Transverse colon (tissue), 4 donors: ENCODE results near the gene CWC27. TPM values are rescaled to one million over a fixed set of nuclear protein-coding genes. Genes with fewer than 3 reads are reported as not detected.

ENCODE experiments used
- DNase-seq: peaks from one replicate; pipeline ENCODE4 v3.0.0-alpha.2; 2019
- H3K27ac ChIP-seq, 4 donors: fragments of 200-600 bp; sonication (generic); 2 replicates each; pipeline ENCODE4 v1.5.1; 2016 to 2018; ENCODE audit warnings: inconsistent platforms in 4 of 4
- H3K27me3 ChIP-seq: fragments of 200-600 bp; sonication (generic); 2 replicates; pipeline ENCODE4 v1.5.1; 2017; ENCODE audit warnings: inconsistent platforms
- H3K36me3 ChIP-seq, 4 donors: fragments of 200-600 bp; sonication (generic); 2 replicates each; pipeline ENCODE4 v1.5.1; 2017 to 2019; ENCODE audit warnings: inconsistent platforms in 4 of 4
- H3K4me1 ChIP-seq, 4 donors: fragments of 200-600 bp; sonication (generic); 2 replicates each; pipeline ENCODE4 v1.5.1; 2017 to 2020; ENCODE audit warnings: inconsistent platforms in 4 of 4
- H3K4me3 ChIP-seq, 4 donors: fragments of 200-600 bp; sonication (generic); 1 replicate in 1 of 4; 2 replicates in 3 of 4; pipeline versions ENCODE4 v1.5.1 to v1.6.1; 2017 to 2019; ENCODE audit warnings: inconsistent platforms in 4 of 4
- H3K9me3 ChIP-seq, 2 donors: fragments of 200-600 bp; sonication (generic); 2 replicates each; pipeline ENCODE4 v1.5.1; 2017 to 2019; ENCODE audit warnings: inconsistent platforms in 2 of 2
- EP300 ChIP-seq: sonication (generic); formaldehyde crosslinking; IDR thresholded peaks from one replicate; pipeline ENCODE4 v1.6.1; 2017; ENCODE audit warnings: antibody characterized with exemption, low read depth
- POLR2A ChIP-seq: fragments of 450-650 bp; IDR thresholded peaks from one replicate; pipeline ENCODE4 v1.6.1; 2016; ENCODE audit warnings: antibody characterized with exemption, mild to moderate bottlenecking, moderate library complexity
- POLR2AphosphoS5 ChIP-seq, 3 donors: sonication (generic); formaldehyde crosslinking; IDR thresholded peaks; one replicate each; pipeline ENCODE4 v1.6.1; 2016; ENCODE audit warnings: antibody characterized with exemption in 3 of 3
- WGBS, 2 donors: methylation state at CpG; one replicate each; pipeline ENCODE4 v1.1.5; 2018; ENCODE audit warnings: low coverage in 1 of 2; 5-methylcytosine and 5-hydroxymethylcytosine counted together
- in situ Hi-C, 4 donors: fragments of 200-750 bp; cut with MboI; loops; one replicate each; pipeline versions ENCODE4 v1.15.0 to v1.15.1; 2017; ENCODE audit warnings: low sequenced_read_pairs in 3 of 4, low pct_ligation_motif_present in 1 of 4, low pct_unique_long_range_greater_than_20kb in 1 of 4
- intact Hi-C: fragments of 100-400 bp; cut with DNase I; formaldehyde crosslinking; loops from one replicate; pipeline ENCODE4 v1.15.1; 2023; ENCODE audit warnings: low total_unique reads
- total RNA-seq, 4 donors: library from RNA; depleted of rRNA; stranded (reverse); fragments of >200 nt; gene quantifications; one replicate each; pipeline ENCODE4 v1.1.0, GENCODE V29; 2016
- TF ChIP-seq, protein P1 (sequence below), 5 experiments: fragments of 200-600 bp in 3 of 5; fragments of 450-650 bp in 2 of 5; sonication (generic) in 3 of 5; IDR thresholded peaks; 1 replicate in 2 of 5; 2 replicates in 3 of 5; pipeline ENCODE4 v1.5.1; 2016 to 2017; ENCODE audit warnings: antibody characterized with exemption in 5 of 5, inconsistent platforms in 3 of 5, mild to moderate bottlenecking in 2 of 5, moderate library complexity in 1 of 5

CWC27 gene
- total RNA-seq, 4 donors from 2014 or later: 9.6 to 36.2 (median 15.6) TPM; not detected in 1

DNA sequence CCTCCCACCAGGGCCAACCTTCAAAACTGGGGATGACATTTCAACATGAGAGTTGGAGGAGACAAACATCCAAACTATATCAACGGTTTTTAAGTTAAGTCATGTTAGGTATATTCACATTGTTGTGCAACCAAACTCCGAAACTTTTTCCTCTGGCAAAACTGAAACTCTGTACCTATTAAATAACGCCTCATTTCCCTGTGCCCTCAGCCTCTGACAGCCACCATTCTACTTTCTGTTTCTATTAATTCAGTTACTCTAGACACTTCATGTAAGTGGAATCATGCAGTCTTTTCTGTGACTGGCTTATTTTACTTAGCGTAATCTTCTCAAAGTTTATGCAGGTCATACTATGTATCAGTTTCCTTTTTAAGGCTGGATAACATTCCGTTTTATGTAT lies 85.0 kb downstream of the CWC27 start:
- no peak overlapping the region for H3K27ac ChIP-seq
- no peaks in the 10 kb centered on the region for H3K36me3 ChIP-seq
- H3K9me3 ChIP-seq: no peaks in the 10 kb centered on the region
- H3K4me3 ChIP-seq: no peak overlapping the region
- no peak for DNase-seq
- TF ChIP-seq EP300 (no peak), POLR2A (no peak), POLR2AphosphoS5 (IDR thresholded peaks at IDR 0.05) (no peak)
- TF ChIP-seq, protein P1, sequence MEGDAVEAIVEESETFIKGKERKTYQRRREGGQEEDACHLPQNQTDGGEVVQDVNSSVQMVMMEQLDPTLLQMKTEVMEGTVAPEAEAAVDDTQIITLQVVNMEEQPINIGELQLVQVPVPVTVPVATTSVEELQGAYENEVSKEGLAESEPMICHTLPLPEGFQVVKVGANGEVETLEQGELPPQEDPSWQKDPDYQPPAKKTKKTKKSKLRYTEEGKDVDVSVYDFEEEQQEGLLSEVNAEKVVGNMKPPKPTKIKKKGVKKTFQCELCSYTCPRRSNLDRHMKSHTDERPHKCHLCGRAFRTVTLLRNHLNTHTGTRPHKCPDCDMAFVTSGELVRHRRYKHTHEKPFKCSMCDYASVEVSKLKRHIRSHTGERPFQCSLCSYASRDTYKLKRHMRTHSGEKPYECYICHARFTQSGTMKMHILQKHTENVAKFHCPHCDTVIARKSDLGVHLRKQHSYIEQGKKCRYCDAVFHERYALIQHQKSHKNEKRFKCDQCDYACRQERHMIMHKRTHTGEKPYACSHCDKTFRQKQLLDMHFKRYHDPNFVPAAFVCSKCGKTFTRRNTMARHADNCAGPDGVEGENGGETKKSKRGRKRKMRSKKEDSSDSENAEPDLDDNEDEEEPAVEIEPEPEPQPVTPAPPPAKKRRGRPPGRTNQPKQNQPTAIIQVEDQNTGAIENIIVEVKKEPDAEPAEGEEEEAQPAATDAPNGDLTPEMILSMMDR (IDR thresholded peaks at IDR 0.05): no peak
- no peaks in the 10 kb centered on the region for H3K27me3 ChIP-seq
- intact Hi-C loops: no loop called here
- no peaks in the 10 kb centered on the region for H3K4me1 ChIP-seq
- in situ Hi-C loops: no loop called here
- 96 to 98% methylated on average over 5 of the region's 5 CpGs for WGBS, 2 donors

DNA sequence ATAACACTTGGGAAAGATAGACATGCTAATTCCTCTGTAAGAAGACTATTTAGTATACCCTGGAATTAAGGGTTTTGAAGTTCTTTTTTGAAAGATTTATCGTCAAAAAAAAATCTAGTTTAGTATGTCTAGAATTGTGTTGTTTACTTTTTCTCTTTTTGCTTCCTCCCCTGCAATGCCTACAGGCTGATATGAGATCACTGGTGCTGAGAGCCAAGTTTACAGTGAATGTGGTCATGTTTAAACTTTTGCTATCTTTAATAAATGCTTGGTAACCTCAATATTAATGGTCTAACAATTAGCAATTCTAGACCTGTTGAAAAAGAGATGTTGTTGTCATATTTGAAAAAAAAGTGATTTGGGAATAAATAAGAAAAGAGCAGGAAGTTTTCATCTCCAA lies 86.1 kb downstream of the CWC27 start:
- intact Hi-C loops: no loop called here
- TF ChIP-seq, protein P1 (IDR thresholded peaks at IDR 0.05): no peak
- TF ChIP-seq POLR2AphosphoS5 (IDR thresholded peaks at IDR 0.05) (no peak), EP300 (no peak), POLR2A (no peak)

DNA sequence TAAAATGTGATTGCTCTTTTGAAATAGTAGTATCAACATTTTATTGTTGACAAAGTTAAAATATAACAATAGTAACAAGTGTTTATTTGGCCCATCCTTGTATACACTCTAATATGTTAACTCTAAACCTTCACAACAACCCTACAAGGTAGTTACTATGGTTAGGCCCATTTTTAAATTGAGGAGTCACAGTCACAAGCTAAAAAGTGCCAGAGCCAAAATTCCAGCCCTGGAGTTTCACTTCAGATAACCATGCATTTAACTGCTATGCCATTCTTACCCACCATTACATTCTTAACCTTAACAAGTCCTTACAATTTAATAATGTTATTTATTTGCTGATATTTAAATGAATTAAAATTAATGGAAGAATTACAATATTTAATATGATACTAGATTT lies 91.2 kb downstream of the CWC27 start:
- intact Hi-C loops (no loop called here), in situ Hi-C loops (no loop called here)
- Histone ChIP-seq H3K4me3 (no peak overlapping the region), H3K27ac (no peak overlapping the region), H3K27me3 (no peaks in the 10 kb centered on the region), H3K36me3 (no peaks in the 10 kb centered on the region), H3K9me3 (no peaks in the 10 kb centered on the region), H3K4me1 (no peaks in the 10 kb centered on the region)
- DNase-seq: no peak
- TF ChIP-seq POLR2A (no peak), POLR2AphosphoS5 (IDR thresholded peaks at IDR 0.05) (no peak), EP300 (no peak)
- TF ChIP-seq, protein P1 (IDR thresholded peaks at IDR 0.05): no peak

More for the DNA sequence above, 86.1 kb downstream of the CWC27 start:
- Histone ChIP-seq H3K36me3 (no peaks in the 10 kb centered on the region), H3K27ac (no peak overlapping the region), H3K27me3 (no peaks in the 10 kb centered on the region), H3K4me3 (no peak overlapping the region), H3K4me1 (no peaks in the 10 kb centered on the region), H3K9me3 (no peaks in the 10 kb centered on the region)
- in situ Hi-C loops: no loop called here
- 72 to 85% methylated on average over 1 of the region's 1 CpG for WGBS, 2 donors
- no peak for DNase-seq

DNA sequence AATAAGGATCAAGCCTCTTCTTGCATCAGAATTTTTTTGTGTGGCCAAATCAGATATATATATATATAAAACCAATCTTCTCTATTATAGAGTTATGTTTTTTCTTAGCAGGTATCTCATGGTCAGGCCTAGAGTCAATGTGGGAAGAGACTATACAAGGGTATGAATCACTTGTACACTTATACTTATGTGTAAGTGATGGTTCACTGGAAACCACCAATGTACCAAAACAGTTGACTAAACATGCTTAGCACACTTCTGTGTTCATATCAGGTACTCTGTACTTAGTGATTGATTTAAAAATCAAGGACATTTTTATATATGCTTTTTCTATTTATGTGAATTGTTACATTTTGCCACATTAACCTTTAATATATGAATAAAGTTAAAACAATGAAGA lies 92.6 kb downstream of the CWC27 start:
- DNase-seq: no peak
- Histone ChIP-seq H3K4me3 (no peak overlapping the region), H3K36me3 (no peaks in the 10 kb centered on the region), H3K27me3 (no peaks in the 10 kb centered on the region), H3K27ac (no peak overlapping the region), H3K9me3 (no peaks in the 10 kb centered on the region), H3K4me1 (no peaks in the 10 kb centered on the region)
- in situ Hi-C loops: no loop called here
- TF ChIP-seq POLR2A (no peak), EP300 (no peak), POLR2AphosphoS5 (IDR thresholded peaks at IDR 0.05) (no peak)
- TF ChIP-seq, protein P1 (IDR thresholded peaks at IDR 0.05): no peak
- intact Hi-C loops: no loop called here
